ENCODE data around the gene FAM83G.

DNA sequence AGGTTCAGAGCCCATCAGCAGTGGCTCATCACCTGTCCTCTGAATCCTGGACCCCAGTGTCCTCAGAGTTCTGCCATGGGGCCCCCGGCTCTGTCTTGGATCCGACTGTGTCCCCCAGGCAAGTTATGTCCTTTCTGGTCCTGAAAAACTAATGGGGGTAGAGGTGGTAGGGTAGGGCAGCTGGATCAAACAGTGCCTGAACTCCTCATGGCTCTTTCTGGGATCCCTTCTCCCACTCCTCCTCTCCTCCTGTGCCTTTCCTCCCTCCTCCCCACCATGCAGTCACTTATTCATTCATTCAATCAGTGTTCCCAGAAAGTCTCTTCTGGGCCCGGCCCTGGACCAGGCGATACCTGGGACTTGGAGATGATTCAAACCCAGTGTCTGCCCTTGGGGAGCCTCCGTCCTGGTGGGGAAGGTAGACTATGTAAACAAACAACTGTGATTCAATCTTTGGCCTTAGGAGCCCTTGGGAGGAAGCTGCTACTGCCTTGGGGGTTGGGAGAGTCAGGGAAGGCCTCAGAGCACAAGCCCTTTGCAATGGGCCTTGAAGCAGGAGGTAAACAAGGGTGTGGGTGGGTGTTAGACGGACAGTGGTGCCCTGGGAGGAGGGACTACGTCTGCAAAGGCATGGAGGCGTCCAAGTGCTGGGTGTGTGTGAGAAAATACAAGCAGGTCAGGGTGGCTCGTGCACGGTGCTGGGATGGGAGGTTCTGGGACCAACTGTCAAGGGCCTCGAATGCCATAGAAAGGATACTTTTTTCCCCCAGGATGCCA lies 6.4 kb upstream of the FAM83G start:
- TF ChIP-seq POLR2A (IDR thresholded peaks at IDR 0.05) = no peak
- TF ChIP-seq, protein P1, sequence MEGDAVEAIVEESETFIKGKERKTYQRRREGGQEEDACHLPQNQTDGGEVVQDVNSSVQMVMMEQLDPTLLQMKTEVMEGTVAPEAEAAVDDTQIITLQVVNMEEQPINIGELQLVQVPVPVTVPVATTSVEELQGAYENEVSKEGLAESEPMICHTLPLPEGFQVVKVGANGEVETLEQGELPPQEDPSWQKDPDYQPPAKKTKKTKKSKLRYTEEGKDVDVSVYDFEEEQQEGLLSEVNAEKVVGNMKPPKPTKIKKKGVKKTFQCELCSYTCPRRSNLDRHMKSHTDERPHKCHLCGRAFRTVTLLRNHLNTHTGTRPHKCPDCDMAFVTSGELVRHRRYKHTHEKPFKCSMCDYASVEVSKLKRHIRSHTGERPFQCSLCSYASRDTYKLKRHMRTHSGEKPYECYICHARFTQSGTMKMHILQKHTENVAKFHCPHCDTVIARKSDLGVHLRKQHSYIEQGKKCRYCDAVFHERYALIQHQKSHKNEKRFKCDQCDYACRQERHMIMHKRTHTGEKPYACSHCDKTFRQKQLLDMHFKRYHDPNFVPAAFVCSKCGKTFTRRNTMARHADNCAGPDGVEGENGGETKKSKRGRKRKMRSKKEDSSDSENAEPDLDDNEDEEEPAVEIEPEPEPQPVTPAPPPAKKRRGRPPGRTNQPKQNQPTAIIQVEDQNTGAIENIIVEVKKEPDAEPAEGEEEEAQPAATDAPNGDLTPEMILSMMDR (IDR thresholded peaks at IDR 0.05) = no peak
